K562 (cell line): ENCODE measurements around the gene ZNF165. TPM values are rescaled to one million over a fixed set of nuclear protein-coding genes. Genes with fewer than 3 reads are reported as not detected.
A peak's percentile ranks its signal among the peaks of the same experiment; 100 is the strongest.

Source experiments
- FOXP4 ChIP-seq: sonication (generic); formaldehyde crosslinking; IDR thresholded peaks from 2 replicates; pipeline ENCODE4 v1.8.0; 2022; ENCODE audit warnings: mild to moderate bottlenecking, missing genetic modification reagents, borderline replicate concordance
- TOE1 ChIP-seq, 2 experiments: fragments of 450-650 bp in 1 of 2; sonication (generic) in 1 of 2; formaldehyde crosslinking in 1 of 2; IDR thresholded peaks; 2 replicates each; pipeline versions ENCODE4 v1.7.1 to v1.8.0; 2016 to 2022; ENCODE audit warnings: borderline replicate concordance in 2 of 2, mild to moderate bottlenecking in 2 of 2, antibody characterized with exemption in 1 of 2, inconsistent platforms in 1 of 2, low read depth in 1 of 2, missing genetic modification reagents in 1 of 2, moderate library complexity in 1 of 2
- ZBTB8A ChIP-seq: fragments of 450-650 bp; IDR thresholded peaks from 2 replicates; pipeline ENCODE4 v1.6.1; 2018; ENCODE audit warnings: mild to moderate bottlenecking, moderate library complexity; ENCODE audit not compliant: partially characterized antibody
- polyA plus RNA-seq, 8 experiments: library from polyadenylated mRNA; depleted of rRNA in 4 of 8; stranded (reverse) in 5 of 8; unstranded in 3 of 8; fragments of >200 nt; fragmentation: Nextera tagmentation in 2 of 8; fragmentation: Illumina TruSeq in 1 of 8; extraction: Ambion mirVana in 2 of 8; extraction: Trizol in 1 of 8; gene quantifications; 2 replicates each; pipeline versions ENCODE4 v1.2.1 to v1.2.3, GENCODE V29; 2011 to 2014; ENCODE audit warnings: inconsistent platforms in 1 of 8, missing spikeins in 1 of 8
- total RNA-seq, 7 experiments: library from RNA; depleted of rRNA in 6 of 7; stranded (reverse); fragments of >200 nt in 6 of 7; fragmentation: Illumina TruSeq in 2 of 7; extraction: Trizol in 2 of 7; gene quantifications; 2 replicates each; pipeline versions ENCODE4 v1.2.1 to v1.2.3, GENCODE V29; 2011 to 2021; ENCODE audit warnings: low replicate concordance in 1 of 7
- TF ChIP-seq, protein P1 (sequence below): fragments of 200-600 bp; sonication (generic); IDR thresholded peaks from one replicate; pipeline ENCODE4 v1.6.1; 2012; ENCODE audit warnings: mild to moderate bottlenecking, low read depth, low read length, inconsistent platforms

Gene ZNF165
- total and polyA plus RNA-seq, 9 of the 15 experiments (the other 6 are each of a cell fraction or from before 2014, with no cell fraction given): 0.82 to 3.6 (median 1.2) TPM

DNA sequence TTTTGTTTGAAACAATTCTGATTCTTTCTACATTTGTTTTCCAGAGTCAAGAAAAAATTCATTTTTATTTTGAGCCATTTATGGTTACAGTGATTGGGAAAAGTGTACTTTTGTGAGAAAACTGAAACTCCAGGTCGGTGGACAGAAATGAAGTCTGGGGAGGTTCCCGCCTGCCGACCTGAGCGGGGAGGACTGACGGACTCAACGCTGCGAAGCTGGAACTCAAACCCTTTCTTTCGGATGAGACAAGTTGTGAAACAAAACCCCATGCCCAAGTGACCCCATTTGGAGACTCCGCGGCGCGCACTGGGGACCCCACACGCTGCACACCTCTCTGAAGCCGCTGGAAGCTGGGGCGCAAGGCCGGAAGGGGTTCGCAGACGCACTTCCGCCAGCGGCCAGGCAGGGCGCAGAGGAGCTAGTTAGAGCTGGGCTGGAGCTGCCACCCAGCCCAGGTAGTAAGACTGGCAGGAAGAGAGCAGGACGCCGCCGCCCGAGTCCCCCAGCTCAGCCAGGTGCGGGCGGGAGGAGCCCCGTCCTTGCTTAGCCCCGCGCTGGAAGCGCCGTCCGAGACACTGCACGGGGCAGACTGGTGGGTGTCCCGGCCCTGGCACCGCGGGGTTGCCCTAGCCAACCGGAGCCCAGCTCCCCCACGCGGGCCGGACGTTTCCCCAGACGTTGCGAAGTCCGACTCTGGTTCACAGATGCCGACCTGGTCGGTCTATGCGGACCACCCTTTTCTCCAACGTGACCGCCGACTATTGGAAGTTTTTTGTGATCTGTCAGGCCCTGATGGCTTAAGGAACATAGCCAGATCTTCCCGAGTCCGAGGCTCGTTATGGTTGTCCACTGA, 24.2 kb downstream of the ZNF165 start (continued):
- TF ChIP-seq, protein P1, sequence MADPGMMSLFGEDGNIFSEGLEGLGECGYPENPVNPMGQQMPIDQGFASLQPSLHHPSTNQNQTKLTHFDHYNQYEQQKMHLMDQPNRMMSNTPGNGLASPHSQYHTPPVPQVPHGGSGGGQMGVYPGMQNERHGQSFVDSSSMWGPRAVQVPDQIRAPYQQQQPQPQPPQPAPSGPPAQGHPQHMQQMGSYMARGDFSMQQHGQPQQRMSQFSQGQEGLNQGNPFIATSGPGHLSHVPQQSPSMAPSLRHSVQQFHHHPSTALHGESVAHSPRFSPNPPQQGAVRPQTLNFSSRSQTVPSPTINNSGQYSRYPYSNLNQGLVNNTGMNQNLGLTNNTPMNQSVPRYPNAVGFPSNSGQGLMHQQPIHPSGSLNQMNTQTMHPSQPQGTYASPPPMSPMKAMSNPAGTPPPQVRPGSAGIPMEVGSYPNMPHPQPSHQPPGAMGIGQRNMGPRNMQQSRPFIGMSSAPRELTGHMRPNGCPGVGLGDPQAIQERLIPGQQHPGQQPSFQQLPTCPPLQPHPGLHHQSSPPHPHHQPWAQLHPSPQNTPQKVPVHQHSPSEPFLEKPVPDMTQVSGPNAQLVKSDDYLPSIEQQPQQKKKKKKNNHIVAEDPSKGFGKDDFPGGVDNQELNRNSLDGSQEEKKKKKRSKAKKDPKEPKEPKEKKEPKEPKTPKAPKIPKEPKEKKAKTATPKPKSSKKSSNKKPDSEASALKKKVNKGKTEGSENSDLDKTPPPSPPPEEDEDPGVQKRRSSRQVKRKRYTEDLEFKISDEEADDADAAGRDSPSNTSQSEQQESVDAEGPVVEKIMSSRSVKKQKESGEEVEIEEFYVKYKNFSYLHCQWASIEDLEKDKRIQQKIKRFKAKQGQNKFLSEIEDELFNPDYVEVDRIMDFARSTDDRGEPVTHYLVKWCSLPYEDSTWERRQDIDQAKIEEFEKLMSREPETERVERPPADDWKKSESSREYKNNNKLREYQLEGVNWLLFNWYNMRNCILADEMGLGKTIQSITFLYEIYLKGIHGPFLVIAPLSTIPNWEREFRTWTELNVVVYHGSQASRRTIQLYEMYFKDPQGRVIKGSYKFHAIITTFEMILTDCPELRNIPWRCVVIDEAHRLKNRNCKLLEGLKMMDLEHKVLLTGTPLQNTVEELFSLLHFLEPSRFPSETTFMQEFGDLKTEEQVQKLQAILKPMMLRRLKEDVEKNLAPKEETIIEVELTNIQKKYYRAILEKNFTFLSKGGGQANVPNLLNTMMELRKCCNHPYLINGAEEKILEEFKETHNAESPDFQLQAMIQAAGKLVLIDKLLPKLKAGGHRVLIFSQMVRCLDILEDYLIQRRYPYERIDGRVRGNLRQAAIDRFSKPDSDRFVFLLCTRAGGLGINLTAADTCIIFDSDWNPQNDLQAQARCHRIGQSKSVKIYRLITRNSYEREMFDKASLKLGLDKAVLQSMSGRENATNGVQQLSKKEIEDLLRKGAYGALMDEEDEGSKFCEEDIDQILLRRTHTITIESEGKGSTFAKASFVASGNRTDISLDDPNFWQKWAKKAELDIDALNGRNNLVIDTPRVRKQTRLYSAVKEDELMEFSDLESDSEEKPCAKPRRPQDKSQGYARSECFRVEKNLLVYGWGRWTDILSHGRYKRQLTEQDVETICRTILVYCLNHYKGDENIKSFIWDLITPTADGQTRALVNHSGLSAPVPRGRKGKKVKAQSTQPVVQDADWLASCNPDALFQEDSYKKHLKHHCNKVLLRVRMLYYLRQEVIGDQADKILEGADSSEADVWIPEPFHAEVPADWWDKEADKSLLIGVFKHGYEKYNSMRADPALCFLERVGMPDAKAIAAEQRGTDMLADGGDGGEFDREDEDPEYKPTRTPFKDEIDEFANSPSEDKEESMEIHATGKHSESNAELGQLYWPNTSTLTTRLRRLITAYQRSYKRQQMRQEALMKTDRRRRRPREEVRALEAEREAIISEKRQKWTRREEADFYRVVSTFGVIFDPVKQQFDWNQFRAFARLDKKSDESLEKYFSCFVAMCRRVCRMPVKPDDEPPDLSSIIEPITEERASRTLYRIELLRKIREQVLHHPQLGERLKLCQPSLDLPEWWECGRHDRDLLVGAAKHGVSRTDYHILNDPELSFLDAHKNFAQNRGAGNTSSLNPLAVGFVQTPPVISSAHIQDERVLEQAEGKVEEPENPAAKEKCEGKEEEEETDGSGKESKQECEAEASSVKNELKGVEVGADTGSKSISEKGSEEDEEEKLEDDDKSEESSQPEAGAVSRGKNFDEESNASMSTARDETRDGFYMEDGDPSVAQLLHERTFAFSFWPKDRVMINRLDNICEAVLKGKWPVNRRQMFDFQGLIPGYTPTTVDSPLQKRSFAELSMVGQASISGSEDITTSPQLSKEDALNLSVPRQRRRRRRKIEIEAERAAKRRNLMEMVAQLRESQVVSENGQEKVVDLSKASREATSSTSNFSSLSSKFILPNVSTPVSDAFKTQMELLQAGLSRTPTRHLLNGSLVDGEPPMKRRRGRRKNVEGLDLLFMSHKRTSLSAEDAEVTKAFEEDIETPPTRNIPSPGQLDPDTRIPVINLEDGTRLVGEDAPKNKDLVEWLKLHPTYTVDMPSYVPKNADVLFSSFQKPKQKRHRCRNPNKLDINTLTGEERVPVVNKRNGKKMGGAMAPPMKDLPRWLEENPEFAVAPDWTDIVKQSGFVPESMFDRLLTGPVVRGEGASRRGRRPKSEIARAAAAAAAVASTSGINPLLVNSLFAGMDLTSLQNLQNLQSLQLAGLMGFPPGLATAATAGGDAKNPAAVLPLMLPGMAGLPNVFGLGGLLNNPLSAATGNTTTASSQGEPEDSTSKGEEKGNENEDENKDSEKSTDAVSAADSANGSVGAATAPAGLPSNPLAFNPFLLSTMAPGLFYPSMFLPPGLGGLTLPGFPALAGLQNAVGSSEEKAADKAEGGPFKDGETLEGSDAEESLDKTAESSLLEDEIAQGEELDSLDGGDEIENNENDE: no peak
- TF ChIP-seq TOE1 (IDR thresholded peaks at IDR 0.05; ENCODE audit: borderline replicate concordance) (no peak), TOE1 (CRISPR knock-in tag; IDR thresholded peaks at IDR 0.05; ENCODE audit: borderline replicate concordance, low read depth) (peak; percentile 95; the same call in 1 of the 2 replicates), ZBTB8A (no peak), FOXP4 (no peak)
